HG02571 (cell line): ENCODE measurements around the gene RTN4.

Source experiments
- ATAC-seq: cut with Tn5 transposase; IDR thresholded peaks from one replicate; pipeline ENCODE4 v1.9.1; 2021; ENCODE audit warnings: mild to moderate bottlenecking, moderate library complexity; ENCODE audit not compliant: unreplicated experiment

Gene RTN4

GRCh38 chr2:55045780-55046179 lies 4.5 kb downstream of the RTN4 start:
- ATAC-seq: no peak

GRCh38 chr2:55043841-55044240 lies 6.4 kb downstream of the RTN4 start:
- ATAC-seq: no peak

- no peak for ATAC-seq
These were observed 11.8 kb downstream of the RTN4 start for GRCh38 chr2:55038428-55038827.

DNA sequence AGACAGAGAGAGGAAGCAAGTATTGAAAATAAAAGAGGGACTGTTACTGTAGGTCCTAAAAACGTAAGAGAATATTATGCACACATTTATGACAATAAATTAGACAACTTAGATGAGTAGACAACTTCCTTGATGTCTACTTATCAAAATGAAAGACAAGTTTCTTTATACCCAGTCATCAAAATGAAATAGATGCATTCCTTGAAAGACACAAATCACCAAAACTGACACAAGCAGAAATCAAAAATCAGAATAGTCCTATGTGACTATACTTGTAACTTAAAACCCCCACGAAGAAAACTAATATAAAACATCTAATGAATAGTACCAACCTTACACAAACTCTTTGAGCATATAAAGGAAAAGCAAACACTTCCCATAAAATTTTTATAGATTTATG lies 14.5 kb downstream of the RTN4 start:
- ATAC-seq: no peak

DNA sequence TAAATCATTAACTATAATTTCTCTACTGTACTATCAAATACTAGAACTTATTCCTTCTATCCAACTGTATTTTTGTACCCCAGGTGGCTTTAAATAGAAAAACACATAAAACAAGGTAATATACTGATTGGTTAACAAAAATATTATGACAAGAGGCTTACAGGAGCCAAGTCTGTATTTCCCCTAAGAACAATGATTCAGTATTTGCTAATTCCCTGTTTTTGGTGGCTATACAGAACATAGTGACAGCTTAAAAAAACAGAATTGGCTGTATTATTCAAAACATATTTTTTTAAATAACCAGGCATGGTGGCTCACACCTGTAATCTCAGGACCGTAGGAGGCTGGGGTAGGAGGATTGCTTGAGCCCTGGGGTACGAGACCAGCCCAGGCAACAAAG lies 16.3 kb downstream of the RTN4 start:
- ATAC-seq: no peak

DNA sequence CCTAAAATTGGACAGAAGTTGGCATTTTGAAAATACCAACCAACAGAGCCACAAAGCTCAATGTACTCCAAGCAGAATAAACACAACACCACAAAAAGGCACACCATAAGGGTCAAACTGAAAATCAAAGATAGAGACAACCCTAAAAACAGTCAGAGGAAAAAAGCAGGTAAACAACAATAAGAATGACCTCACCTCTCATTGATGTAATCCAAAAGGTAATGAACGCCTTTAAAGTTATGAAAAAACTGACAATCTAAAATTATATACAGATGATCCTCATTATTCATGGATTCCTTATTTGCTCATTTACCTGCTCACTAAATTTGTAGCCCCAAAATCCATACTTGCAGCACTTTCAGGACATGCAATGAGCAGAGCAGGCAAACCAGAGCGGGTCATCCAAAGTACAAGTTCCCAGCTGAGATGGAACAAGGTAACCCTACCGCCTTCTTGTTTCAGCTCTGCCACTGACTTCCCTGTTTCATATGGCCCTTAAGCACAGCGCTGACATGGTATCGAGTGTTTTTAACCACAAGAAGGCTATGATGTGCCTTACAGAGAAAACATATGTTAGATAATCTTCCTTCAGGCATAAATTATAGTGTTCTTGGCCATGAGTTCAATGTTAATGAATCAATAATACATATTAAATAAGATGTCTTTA lies 17.0 kb downstream of the RTN4 start:
- peak; percentile 98 for ATAC-seq

- no peak for ATAC-seq
These were observed 18.7 kb downstream of the RTN4 start for GRCh38 chr2:55031505-55031904.

- ATAC-seq: no peak
These were observed 19.5 kb downstream of the RTN4 start for GRCh38 chr2:55030766-55031165.

DNA sequence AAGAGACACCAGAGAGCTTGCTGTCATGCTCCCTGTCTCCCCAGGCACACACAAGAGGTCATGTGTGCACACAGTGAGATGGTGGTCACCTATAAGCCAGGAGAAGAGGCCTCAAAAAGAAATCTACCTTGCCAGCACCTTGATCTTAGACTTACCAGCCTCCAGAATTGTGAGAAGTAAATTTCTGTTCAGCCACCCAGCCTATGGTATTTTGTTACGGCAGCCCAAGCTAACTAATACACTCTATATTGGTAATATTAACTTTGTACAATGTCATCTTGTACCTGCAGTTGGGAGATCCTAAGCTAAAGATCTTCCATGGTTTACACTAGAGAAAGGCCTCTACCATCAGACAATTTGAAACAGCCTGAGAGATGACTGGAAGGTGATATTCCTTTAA lies 21.2 kb downstream of the RTN4 start:
- no peak for ATAC-seq

- no peak for ATAC-seq
These were observed 23.0 kb downstream of the RTN4 start for GRCh38 chr2:55027226-55027625.

GRCh38 chr2:55026202-55026601 lies 24.0 kb downstream of the RTN4 start:
- no peak for ATAC-seq

GRCh38 chr2:55025627-55026026 lies 24.6 kb downstream of the RTN4 start:
- no peak for ATAC-seq

- ATAC-seq: no peak
These were observed 25.2 kb downstream of the RTN4 start for GRCh38 chr2:55025082-55025481.

GRCh38 chr2:55022476-55022875 lies 27.8 kb downstream of the RTN4 start:
- ATAC-seq: no peak

DNA sequence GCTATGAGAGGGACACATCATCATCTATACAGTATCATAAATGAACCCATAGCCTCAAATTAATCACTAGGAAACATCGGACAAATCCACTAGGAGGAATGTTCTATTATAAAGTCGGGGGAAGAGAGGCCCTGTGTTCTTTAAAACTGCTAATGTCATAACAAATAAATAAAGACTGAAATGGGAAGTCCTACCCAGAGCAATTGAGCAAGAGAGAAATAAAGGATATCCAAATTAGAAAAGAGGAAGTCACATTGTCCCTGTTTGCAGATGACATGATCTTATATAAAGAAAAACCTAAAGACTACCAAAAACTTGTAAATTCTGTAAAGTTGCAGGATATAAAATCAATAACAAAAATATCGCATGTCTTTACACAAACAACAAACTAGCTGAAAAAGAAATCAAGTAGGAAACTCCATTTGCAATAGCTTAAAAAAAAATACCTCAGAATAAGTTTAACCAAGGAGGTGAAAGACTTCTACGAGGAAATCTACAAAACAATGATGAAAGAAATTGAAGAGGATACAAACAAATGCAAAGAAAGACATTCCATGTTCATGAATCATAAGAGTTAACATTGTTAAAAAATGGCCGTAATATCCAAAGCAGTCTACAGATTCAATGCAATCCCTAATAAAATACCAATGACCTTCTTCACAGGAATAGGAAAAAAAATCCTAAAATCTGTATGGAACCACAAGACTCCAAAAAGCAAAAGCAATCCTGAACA lies 30.6 kb downstream of the RTN4 start:
- no peak for ATAC-seq

DNA sequence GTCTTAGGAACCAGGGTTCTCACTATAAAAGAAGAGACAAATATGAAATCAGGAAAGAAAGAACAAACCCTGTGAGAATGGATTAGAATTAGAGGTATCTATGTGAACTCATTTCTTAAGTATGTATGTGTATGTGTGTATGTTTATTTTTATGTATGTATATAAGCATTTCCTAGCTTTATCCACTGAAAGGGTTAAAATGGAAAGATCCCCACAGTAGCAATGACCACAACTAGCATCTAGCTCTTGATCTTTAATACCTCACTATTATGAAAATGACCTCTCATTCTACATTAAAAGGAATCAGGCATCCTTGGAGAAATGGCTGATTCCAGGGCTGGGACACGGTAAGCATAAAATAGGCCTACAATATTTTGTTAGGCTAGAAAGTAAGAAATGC lies 31.6 kb downstream of the RTN4 start:
- ATAC-seq: no peak

DNA sequence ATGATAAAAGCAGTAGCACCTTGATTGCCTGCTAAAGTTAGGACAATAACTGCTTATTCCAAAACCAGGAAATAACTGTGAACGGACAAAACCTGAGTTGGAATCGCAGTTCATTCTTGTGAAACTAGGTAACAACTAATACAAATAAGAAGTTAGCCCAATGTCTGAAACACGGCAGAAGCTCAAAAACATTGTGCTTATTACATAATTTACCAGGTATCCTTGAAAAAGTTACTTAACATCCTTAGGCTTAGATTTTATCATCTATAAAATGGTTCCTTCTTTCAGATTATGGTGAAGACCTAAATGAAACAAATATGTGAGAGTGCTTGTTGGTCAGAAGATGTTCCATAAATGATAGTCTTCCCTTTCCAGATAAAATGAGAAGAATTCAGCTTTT lies 32.4 kb downstream of the RTN4 start:
- ATAC-seq: no peak

GRCh38 chr2:55017428-55017827 lies 32.8 kb downstream of the RTN4 start:
- ATAC-seq: no peak

DNA sequence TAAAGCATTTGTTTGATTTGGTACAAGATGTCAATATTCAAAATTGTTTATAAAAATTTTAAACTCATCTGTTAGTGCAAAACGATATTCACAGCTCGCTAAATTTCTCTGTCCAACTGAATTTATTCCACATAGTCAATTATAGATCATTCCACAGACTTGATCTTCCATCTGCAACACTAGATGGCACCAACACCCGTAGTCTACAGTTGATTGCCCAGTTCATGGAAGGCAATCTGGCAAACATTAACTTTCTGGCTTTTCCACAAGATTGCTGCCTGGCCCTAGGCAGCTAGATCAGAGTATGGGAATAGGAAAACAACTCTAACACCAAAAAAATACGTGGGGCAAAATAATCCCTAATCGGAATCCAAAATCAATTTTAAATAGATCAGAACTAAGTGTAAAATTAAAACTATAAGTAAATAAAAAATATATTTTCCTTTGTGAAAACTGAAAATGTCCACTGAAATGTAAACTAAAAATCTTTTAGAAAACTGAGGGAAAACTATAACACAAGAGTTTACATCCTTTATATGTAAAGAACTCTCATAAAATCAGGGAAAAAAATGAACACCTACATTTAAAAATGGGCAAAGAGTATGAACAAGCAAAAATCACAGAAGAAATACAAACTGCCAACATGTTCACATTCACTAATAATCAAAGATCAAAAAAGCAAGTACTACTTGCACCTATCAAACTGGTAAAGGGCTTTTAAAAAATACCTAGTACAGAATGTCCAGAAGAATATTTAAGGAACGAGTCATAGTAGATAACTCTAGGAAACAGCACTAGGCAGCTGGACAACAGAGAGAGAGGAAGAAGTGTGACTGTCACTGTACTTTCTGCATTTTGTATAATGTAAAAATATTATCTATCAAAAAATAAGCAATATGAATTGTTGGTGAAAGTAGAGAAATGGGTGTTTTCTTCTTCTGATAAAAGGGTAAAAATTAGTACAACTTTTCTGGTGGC lies 35.0 kb downstream of the RTN4 start:
- ATAC-seq: no peak

DNA sequence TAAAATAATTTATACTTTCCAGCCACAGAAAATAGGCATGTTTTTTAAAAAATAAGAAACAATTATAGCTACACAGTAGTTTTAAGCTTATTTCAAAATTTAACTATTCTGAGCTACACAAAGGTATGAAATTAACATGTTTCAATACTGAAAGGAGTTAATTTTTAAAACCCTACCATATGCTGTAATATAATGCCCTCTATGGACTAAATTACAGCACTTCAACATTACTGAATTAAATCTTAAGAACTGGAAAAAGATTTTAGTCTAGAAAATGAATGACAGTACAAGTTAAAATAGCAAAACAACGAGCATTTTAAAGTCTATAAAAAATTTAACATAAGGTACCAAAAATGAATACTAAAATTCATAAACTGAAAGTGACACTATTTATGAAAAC lies 36.3 kb downstream of the RTN4 start:
- no peak for ATAC-seq

GRCh38 chr2:55012672-55013484 lies 37.4 kb downstream of the RTN4 start:
- no peak for ATAC-seq
